Rectal smooth muscle tissue (tissue), 1 donor: Measurements from ENCODE around the gene CNOT2.

ENCODE experiments used
- H3K27ac ChIP-seq: one replicate; pipeline ENCODE4 v1.7.0; 2013; ENCODE audit warnings: low read depth, low read length, inconsistent platforms
- H3K27me3 ChIP-seq: one replicate; pipeline ENCODE4 v1.7.0; 2013; ENCODE audit warnings: low read length; ENCODE audit not compliant: control insufficient read depth, insufficient read depth
- H3K36me3 ChIP-seq: one replicate; pipeline ENCODE4 v1.7.0; 2013; ENCODE audit warnings: low read length; ENCODE audit not compliant: control insufficient read depth, insufficient read depth
- H3K4me1 ChIP-seq: one replicate; pipeline ENCODE4 v1.7.0; 2013; ENCODE audit warnings: low read length; ENCODE audit not compliant: control insufficient read depth, insufficient read depth
- H3K4me3 ChIP-seq: one replicate; pipeline ENCODE4 v1.7.0; 2013; ENCODE audit warnings: low read length
- H3K9ac ChIP-seq: one replicate; pipeline ENCODE4 v1.7.0; 2013; ENCODE audit warnings: low read length

CNOT2 gene

DNA sequence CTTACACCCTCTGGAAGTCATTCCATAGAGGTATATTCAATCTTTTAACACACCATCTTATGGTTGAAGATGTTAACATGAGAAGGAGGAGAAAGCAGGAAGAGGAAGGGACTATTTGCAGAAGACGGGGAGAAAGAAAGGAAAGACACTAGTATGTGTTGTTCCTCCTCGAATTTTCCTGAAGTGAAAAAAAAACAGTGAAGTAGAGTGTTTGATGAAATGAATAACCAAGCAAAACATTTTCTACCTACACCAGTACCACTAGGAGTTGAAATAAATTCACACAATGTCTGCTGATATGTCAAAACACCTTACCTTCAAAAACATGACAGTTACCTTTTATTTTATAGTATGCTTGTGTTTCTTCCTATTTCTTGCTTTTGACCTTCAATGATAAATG is 1.4 kb upstream of the CNOT2 start:
- Histone ChIP-seq H3K4me3 (peak overlapping the region; percentile 5), H3K27ac (no peak overlapping the region)

DNA sequence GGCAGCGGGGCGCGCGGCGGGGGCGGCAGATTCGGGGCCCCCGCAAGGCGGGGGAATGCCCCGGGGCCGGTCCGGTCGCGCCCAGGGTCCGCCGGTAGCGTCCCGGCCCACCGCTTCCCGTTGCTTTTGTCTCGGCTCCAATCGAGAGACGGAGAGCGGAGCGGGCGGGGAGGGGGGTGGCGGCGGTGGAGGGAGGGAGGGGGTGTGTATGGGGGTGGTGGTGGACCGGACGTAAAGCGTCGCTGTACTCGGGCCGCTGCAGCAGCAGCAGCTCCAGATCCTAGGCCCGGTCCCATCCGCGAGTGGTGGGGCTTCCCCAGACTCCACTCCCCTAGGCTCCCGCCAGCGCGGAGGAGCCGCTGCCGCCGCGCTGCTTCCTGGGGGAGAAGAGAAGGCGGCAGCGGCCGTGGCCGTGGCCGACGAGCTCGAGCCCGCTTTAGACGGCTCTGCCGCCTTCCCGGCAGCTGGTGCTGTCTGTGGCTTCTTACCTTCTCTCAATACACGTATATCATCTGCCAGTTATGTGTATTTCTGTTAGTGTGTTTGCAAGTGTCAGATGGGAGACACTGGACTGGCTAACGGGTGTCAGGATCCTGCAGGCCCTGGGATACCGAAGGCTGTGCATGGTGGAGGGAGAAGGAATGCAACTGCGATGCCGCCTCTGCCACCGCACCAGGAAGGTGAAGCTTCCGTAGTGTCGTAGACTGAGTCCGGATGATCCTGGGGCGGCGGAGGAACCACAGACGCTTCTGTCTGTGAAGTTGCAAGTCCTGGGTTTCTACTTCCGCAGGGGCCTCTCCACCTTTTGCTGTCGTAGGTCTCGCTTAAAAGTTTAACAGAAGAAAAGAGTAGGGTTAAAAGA is 508 bp downstream of the CNOT2 start:
- peak overlapping the region; percentile 96 for H3K27ac ChIP-seq
- H3K27me3 ChIP-seq: no peaks in the 10 kb centered on the region
- H3K4me3 ChIP-seq: peak overlapping the region; percentile 99
- no peaks in the 10 kb centered on the region for H3K36me3 ChIP-seq
- H3K4me1 ChIP-seq: peaks cover 25% of the 10 kb centered on the region
- peak overlapping the region; percentile 69 for H3K9ac ChIP-seq

More for the DNA sequence above, 1.4 kb upstream of the CNOT2 start:
- no peaks in the 10 kb centered on the region for H3K27me3 ChIP-seq
- no peak overlapping the region for H3K9ac ChIP-seq
- H3K4me1 ChIP-seq: peaks cover 23% of the 10 kb centered on the region
- no peaks in the 10 kb centered on the region for H3K36me3 ChIP-seq

DNA sequence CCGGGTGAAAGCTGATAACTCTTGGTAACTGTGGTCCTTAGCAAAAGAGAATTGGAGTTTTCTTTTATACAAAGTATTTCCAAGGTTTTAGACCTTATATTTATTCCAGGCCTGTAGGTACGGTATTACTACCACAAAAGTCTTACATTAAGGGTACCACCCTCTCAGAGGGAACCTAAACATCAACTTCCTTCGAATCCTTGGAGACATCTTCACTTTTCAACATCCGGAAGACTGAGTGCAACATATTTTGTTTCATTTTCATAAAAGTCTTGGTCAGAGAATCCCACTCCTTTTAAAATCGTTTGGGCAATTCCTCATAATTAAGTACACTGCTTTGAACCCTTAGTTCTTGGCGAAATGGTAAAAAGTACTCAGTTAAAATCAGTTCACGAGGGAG is 1.2 kb downstream of the CNOT2 start:
- no peaks in the 10 kb centered on the region for H3K36me3 ChIP-seq
- H3K9ac ChIP-seq: peak overlapping the region; percentile 69
- H3K4me1 ChIP-seq: peaks cover 30% of the 10 kb centered on the region
- peak overlapping the region; percentile 97 for H3K4me3 ChIP-seq
- peak overlapping the region; percentile 96 for H3K27ac ChIP-seq
- no peaks in the 10 kb centered on the region for H3K27me3 ChIP-seq

DNA sequence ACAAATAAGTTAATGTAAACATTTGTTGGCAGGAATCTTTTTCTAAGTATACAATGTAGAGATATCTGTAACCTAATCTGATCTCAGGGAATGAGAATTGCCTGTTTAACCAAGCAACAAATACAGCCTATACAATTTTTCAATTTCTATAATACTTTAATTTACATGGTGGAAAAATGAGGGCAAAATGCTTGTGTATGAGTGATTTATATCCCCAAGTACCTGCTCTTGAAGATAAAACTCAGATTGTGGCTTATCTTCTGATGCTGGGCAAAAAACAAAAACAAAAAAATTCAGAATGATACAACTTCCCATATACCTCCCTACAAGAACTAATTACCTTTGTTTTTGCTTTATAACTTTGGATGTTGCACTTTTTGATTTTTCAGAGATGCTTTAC is 2.2 kb downstream of the CNOT2 start:
- Histone ChIP-seq H3K4me1 (peaks cover 31% of the 10 kb centered on the region), H3K36me3 (no peaks in the 10 kb centered on the region), H3K27ac (no peak overlapping the region), H3K9ac (no peak overlapping the region), H3K4me3 (no peak overlapping the region), H3K27me3 (no peaks in the 10 kb centered on the region)

DNA sequence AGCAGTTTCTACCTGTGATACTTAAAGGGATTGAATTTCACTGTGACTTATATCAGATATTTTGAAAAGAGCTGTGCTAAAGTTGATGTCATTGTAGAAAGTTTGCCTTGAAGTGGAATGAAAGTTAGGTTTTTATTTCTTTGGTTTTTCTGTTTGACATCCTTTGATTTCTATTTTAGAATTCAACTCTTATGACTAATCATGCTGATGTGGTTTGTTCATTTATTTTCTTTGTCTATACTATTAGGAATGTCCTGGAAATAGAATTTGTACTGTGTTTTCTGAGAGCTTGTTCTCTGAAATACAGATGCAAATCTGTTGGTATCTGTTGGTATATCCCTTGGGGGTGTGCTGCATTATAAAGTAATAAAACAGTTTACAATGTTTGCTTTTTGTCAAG is 3.3 kb downstream of the CNOT2 start:
- H3K4me3 ChIP-seq: no peak overlapping the region
- no peaks in the 10 kb centered on the region for H3K36me3 ChIP-seq
- peaks cover 31% of the 10 kb centered on the region for H3K4me1 ChIP-seq
- no peaks in the 10 kb centered on the region for H3K27me3 ChIP-seq
- no peak overlapping the region for H3K9ac ChIP-seq
- no peak overlapping the region for H3K27ac ChIP-seq

DNA sequence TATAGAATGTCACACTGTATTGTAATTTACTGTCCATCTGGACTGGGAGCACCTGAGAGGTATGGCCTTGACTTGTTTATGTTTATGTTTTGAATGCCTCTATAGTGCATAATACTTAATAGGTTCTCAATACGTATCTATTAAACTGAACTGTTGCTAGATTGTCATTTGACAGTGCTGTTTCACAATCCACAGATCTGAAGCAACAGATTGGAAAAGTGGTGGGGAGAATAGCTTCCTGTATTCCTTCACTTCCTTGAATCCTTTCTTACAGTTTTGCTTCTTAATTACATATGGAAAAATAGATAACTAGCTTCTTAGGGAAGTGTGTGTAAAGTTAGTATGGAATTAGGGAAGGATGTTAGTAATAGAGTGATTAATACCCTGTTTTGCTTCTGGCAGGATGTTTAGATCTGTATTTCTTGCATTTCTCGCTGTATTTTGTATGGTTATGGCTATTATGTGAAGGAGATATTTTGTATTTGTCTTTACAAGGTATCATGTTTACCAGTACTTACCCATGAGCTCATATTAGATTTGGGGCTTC is 4.5 kb downstream of the CNOT2 start:
- H3K27ac ChIP-seq: no peak overlapping the region
- no peak overlapping the region for H3K9ac ChIP-seq
- H3K27me3 ChIP-seq: no peaks in the 10 kb centered on the region
- peaks cover 24% of the 10 kb centered on the region for H3K4me1 ChIP-seq
- H3K4me3 ChIP-seq: no peak overlapping the region
- H3K36me3 ChIP-seq: no peaks in the 10 kb centered on the region

DNA sequence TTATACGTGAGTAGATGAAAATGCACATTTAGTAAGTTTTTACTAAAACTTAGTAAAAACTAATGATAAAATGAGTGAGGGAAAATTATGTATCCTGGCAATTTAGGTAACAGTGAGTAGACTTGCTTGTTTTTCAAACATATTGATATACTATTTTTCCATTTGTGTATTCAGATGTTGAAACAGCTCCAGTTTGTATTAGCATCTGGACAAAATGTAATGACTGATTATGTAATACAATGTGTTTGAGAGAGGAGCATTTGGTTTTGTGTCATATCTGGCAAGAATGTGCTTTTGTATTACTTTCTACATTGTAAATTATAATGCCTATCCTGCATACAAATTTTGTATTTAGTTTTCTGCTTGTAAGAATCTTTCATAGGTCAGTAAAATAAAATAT is 5.6 kb downstream of the CNOT2 start:
- H3K4me1 ChIP-seq: peaks cover 29% of the 10 kb centered on the region
- H3K27me3 ChIP-seq: no peaks in the 10 kb centered on the region
- no peaks in the 10 kb centered on the region for H3K36me3 ChIP-seq
- no peak overlapping the region for H3K27ac ChIP-seq
- no peak overlapping the region for H3K9ac ChIP-seq
- H3K4me3 ChIP-seq: no peak overlapping the region

DNA sequence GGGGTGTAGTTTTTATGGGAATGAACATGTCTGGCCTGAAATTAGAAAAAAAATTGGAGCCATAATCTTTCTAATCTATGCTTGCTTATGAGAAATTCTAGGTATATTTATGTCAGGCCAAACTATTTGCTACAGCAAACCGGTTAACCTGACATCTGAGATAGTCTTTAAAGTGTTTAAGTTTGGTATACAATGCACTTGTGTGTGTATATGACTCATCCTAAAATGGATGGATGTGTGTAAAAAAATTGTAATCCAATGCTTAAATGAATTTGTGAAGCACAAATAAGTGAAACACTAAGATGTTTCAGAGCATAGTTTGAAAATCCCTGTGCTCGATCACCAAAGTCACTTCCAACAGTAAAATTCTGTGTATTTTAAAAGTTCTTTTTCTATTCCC is 6.7 kb downstream of the CNOT2 start:
- Histone ChIP-seq H3K4me3 (no peak overlapping the region), H3K4me1 (peaks cover 23% of the 10 kb centered on the region), H3K27me3 (no peaks in the 10 kb centered on the region), H3K9ac (no peak overlapping the region), H3K36me3 (no peaks in the 10 kb centered on the region), H3K27ac (no peak overlapping the region)

DNA sequence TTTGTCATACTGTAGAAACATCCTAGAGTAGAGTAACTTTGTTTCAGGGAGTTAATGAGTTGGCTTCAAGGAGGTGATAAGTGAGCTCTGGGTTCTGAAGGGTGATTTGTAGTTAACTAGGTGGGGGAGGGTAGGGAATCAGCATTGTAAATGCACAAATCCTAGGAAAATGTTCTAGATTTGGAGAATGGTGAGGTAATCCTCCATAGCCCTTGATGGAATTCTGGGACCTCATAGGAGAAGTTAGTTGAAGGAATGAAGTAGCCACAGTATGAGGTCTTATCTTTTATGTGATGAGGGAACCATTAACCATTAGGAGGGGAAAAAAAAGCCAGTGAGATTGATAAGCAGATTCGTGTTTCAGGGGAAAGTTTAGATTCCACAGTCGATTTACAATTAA is 8.0 kb downstream of the CNOT2 start:
- no peak overlapping the region for H3K9ac ChIP-seq
- no peak overlapping the region for H3K4me3 ChIP-seq
- H3K36me3 ChIP-seq: no peaks in the 10 kb centered on the region
- H3K4me1 ChIP-seq: peaks cover 22% of the 10 kb centered on the region
- no peak overlapping the region for H3K27ac ChIP-seq
- H3K27me3 ChIP-seq: no peaks in the 10 kb centered on the region

DNA sequence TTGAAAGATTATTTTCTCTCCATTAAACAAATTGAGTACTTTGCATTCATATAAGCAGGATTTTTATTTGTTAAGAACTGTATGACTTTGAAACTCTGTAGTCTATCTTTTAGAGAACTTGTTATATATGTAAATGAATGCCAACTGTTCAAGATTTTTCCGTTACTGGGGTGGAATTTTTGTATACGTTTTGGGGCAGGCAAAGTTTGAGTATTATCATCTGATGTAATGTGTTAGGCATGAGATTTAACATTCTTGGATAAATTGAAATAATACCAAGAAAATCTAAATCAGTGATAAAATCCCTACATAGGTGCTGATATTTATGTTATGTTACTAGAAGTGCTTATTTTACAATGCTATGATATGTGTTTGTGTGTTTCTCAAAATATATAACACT is 8.4 kb downstream of the CNOT2 start:
- no peaks in the 10 kb centered on the region for H3K36me3 ChIP-seq
- H3K4me1 ChIP-seq: peaks cover 18% of the 10 kb centered on the region
- H3K27ac ChIP-seq: no peak overlapping the region
- H3K27me3 ChIP-seq: no peaks in the 10 kb centered on the region
- H3K4me3 ChIP-seq: no peak overlapping the region
- no peak overlapping the region for H3K9ac ChIP-seq

DNA sequence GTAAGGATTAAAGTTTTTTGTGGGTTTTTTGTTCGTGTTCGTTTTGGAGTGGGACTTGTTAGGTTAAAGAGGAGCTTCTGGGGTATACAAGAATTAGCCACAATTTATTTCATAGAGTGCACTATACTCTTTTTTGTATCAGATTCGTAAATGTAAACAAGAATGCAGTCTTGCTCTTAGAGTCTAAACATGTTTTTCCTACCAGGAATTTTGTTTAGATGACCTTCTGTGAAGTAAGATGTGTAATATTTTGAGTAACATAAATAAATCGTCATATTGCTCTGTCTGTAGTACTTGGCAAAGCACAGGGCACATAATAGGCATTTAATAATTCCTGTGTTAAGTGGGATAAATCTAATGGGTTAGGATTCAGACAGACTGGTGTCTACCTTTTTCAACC is 9.6 kb downstream of the CNOT2 start:
- Histone ChIP-seq H3K4me3 (no peak overlapping the region), H3K27me3 (no peaks in the 10 kb centered on the region), H3K27ac (no peak overlapping the region), H3K4me1 (peaks cover 18% of the 10 kb centered on the region), H3K36me3 (no peaks in the 10 kb centered on the region), H3K9ac (no peak overlapping the region)

DNA sequence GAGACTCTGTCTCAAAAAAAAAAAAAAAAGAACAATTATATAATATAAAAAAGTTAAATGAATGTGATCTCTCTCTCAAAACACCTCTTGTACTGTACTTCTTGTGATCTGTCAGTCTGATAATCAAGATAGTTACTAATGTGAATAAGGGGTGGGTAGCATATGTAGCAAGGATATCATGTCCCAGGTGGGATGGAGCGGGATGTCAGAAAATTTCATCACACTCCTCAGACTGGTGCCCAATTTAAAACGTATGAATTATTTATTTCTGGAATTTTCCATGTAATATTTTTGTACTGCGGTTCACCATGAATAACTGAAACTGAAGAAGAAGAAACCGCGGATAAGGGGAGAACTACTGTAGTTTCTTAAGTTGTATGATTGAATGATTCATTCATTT is 11.0 kb downstream of the CNOT2 start:
- no peak overlapping the region for H3K9ac ChIP-seq
- H3K4me1 ChIP-seq: peaks cover 15% of the 10 kb centered on the region
- no peaks in the 10 kb centered on the region for H3K36me3 ChIP-seq
- no peaks in the 10 kb centered on the region for H3K27me3 ChIP-seq
- H3K27ac ChIP-seq: no peak overlapping the region
- H3K4me3 ChIP-seq: no peak overlapping the region

DNA sequence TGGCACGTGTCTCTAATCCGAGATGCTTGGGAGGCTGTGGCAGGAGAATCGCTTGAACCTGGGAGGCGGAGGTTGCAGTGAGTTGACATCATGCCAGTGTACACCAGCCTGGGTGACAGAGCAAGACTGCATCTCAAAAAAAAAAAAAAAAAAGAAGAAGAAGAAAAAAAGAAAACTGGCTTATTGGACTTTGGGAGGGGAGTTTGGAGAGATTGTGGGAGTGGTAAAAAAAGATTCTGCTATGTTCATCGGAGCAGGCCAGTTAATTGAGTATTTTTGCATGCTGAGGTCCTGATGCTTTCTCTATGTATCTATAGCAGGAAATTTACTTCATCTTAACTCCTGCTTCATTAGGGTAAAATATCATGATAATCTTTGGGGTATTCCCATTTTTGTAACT is 11.6 kb downstream of the CNOT2 start:
- Histone ChIP-seq H3K27ac (peak overlapping the region; percentile 47), H3K4me3 (no peak overlapping the region), H3K9ac (no peak overlapping the region)

More for the DNA sequence above, 11.6 kb downstream of the CNOT2 start:
- Histone ChIP-seq H3K36me3 (no peaks in the 10 kb centered on the region), H3K4me1 (peaks cover 12% of the 10 kb centered on the region), H3K27me3 (no peaks in the 10 kb centered on the region)
